ENCODE measurements around the gene ARL3.
A peak's percentile ranks its signal among the peaks of the same experiment; 100 is the strongest.

The ARL3 gene

DNA sequence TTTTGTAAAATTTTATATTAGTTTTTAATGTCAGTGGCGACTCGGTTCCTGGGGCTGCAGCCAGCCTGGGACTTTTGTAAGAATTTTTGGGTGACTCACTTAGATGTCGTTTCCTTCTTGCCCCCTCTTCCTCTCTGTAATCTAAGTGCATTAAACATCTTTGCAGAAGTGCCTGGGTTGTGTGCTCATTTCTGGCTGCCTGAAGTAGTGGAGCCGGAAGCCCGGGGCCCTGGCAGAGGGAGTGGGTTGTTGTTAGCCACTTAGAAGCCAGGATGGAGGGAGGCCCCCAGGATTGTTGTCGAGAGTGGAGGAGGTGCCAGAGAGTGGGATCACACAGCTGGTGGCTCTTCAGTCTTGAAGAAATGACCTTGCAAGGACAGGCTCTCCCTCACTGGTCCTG is 80.9 kb downstream of the ARL3 start:
- peak; percentile 38 for DNase-seq

DNA sequence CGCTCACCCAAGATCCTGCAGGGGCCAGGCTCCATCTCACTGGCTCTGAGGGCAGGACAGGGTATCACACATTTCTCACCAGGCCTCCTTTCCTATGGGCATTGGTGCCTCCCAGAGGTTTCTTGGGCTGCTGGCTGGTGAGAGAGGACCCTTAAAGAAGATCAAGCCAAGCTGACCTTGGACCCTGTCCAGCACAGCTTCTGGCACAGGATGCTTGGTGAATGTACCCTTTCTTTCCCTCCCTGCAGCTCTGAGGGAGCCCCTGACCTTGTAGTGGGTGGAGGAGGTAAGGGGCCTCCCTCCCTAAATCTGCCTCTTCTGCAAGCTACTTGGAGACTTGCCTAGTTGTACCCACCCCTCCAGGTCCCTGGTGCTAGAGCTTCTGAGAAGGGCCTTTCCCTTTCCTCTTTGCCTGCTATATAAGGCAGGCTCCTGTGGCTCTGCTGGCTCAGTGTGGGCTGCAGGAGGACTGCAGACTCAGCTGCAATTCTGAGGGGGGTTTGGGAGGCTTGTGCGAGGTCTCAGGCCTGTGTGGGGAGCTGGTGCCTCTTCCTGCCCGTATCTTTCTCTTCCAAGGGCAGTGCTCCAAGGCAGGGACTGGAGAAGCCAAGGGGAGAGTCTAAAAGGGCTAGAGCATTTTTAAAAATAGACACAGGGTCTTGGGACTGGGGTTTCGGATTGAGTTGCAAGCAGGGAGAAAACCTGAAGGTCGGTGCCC is 81.6 kb downstream of the ARL3 start:
- DNase-seq, result no peak

DNA sequence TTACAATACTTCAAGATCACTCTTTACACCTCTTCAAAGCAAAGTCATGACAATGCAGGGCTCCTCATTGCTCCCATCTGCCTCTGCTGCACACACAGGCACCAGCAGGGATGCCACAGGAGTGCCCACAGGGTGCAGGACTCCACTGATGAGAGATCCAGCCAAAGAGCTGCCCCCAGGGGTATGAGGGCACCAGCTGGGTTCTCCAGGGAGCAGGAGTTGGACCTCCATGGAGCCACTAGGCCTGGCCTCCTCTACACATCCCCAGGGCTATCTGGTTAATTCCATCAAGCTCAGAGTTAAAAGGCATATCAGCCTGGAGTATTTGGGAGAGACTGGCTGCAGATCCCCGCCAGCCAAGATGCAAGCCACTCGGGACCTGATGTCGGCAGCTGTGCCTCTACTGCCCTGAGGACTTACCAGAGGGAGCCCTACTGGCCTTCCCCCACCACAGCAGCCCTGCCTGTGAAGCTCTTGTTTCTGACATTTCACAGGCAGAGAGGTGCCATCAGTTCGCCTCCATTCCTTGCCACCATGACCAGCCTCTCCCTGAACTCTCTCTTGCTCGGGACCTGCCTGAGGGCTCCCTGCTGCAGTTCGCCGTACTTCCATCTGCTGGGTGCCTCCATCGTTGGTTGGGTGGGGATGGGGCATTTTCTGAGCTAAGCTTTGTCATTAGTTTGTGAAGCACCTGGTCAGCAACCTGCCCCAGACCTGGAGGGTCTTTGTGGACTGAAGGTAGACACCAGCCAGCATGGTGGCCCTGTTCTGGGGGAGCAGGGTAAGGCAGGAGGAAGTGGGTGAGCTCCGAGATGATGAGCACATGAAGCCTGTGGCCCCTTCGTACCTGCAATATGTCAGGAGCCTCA is 82.4 kb downstream of the ARL3 start:
- no peak for DNase-seq

DNA sequence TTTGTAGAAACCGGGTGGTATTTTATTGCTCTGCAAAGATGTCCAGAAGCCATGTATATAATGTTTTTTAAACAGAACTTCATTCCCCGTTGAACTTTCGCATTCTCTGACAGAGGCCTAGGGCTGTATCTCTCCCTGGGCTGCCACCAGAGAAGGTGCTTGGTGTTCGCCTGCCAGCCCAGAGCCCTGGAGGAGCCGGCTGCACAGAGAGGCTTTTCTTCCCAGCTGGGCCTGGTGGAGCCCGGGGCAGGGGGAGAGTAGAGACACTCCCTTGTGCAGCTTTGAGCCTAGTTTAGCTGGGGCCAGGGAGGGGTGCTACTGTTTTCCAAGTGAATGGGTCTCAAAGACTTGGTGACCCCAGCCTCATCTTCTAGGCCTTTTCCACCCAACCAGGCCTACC is 83.5 kb downstream of the ARL3 start:
- DNase-seq, result no peak

DNA sequence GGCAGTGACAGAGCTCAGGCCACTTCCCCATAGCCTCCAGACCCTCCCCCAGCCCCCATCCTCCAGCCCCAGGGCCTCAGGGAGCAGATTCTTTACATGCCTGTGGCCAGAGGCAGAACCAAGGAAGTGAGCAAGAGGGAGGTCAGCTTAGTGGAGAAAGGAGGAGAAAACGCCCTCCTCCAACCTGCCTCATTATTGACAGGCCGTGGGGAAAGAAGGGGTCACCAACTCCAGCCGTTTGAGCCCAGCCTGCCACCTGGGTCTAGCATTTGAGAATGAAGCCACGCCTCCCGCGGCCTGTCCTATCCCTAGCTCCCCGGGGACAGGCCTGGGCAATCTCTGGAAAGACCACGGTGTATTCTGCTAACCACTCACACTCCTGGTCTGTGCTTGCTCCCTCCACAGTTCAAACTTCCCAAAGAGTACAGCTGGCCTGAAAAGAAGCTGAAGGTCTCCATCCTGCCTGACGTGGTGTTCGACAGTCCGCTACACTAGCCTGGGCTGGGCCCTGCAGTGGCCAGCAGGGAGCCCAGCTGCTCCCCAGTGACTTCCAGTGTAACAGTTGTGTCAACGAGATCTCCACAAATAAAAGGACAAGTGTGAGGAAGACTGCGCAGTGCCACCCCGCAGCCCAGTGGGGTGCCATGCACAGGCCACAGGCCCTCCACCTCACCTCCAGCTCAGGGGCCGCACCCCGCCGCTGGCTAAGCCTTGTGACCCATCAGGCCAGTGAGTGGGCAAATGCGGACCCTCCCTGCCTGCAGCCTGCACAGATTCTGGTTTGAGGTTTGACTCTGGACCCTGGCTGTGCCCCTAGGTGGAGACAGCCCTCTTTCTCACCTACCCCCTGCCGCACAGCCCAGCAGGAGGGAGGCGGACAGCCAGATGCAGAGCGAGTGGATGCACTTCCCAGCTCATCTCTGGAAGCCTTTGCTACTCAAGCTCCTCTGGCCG is 84.3 kb downstream of the ARL3 start:
- no peak for DNase-seq

DNA sequence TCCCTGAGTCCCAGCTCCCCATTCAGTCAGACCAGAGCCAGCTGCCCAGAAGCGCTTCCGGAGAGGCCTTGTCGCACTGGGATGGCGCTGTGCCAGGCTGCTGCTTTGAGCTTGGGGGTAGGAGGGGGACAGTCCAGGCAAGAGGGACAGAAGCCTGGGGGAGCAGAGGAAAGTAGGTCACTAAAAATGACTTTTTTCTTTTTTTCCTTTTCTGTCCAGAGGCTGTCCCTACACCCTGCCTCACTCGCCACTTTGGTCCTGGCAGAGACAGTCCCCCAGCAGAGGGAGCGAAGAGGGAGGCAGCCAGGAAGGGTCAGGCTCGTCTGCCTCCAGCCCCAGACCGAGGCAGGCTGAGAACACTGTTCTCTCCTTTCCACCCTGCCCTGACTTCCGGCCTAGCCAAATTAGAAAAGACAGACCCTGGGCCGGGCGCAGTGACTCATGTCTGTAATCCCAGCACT is 85.7 kb downstream of the ARL3 start:
- no peak for DNase-seq

DNA sequence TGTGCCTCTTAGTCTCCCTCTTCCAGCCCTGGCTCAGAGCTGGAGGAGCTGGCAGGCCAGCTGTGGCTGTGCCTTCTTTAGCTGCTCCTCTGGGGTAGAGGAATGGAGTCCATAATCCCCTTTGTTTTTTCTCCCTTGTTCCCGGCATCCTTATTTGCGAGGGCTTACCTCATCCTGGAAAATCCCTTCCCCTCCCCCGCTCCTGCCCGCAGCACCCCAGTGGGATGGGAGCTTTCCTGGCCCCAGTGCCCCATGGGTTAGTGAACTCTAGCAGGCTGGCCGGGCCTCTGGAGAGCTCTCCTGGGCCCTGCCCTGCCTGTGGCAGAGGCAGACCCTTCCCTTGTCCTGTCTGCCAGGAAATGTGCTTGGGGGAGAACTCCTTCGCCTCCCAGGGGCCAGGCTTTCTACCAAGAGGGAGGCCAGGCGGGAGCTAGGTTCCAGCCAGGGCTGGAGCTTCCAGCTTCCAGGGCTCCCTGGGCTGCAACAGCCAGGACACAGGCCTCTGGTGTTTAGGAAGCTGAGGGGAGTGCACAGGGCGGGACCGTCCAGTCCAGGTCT is 86.4 kb downstream of the ARL3 start:
- DNase-seq, result no peak

DNA sequence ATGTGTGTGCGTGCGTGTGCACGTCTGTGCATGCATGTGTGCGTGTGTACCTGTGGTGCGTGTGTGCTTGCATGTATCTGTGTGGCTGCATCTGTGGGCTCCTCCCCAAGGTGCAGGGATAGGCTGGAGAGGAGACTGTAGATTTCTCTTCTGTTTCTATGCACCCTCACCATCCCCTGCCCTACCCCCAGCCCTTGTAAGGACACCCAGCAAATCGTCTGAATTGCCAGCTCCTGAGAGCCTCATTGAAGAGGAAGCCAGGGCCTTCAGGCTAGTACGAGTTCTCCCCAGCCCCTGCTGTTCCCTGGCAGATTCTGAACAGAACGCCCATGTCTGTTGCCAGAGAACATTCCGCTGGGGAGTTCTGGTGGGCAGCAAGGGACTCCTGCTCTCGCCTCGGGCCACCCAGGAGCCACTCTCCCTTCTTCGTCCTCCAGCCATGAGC is 86.9 kb downstream of the ARL3 start:
- DNase-seq, result no peak

DNA sequence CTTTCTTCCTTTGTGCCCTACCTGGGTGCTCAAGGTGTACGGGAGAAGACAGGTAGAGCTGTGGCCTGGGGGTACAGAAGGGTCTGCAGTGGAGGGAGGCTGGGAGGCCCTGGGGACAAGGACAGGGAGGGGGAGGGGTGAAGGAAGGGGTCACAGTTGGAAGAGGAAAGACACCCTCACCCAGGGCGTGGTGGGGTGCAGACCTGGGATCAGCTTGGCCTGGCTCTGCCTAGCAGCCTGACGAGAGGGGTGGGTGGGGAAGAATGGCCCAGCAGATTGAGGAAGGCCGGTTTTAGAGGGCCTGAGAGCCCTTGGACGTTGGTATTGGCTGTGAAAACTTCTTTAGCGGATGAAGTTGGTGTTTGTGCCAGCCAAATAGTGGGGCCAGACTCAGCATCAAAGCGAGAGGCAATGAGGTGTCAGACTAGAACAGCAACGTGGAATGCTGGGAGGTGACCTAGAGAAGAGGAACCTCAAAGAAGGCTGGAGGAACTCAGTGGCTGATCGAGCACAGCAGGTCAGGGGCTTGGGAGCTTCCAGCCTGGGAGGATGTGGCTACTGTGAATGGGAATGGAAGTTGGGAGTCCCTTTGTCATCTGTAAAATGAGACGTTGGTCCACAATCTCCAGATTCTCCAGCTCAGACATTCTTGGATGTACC is 88.0 kb downstream of the ARL3 start:
- DNase-seq, result no peak

DNA sequence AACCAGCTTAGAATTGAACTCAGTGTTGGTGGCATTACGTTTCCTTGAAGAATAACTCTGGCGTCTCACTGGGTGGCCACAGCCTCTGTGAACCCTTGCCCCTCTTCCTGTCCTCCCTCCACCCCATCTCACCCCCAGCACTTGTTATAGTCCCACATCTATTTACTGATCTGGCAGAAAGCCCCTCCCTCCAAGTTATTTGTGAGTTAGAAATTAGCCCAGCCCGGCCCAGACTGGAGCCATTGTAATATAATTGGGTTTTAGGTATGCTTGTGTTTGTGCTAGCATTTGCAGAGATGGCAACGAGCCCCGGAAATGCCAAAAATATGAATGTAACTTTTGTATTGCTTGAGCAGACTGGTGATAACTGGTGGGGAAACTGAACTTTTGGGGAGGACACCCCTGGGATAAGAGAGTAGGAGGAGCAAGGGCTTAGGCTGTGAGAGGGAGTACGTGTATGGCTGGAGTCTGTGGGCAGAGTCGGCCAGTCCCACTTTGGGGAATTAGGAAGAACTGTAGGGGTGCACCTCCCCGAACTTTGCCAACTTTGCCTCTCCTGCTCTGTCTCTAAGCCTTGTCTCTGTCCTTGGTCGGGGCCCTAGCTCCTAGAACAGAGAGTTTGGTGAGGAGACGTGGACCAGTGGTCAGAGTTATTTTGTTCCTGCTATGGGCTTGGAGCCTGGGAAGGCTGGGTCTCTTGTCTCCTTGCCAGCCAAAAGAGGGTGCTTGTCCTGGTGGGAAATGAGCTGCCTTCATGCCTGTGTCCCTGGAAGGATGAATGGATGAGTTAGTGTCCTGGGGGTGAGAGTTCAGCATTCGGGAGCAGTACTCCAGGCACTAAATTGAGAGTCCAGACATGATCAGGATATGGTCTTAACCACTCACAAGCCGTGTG is 89.2 kb downstream of the ARL3 start:
- DNase-seq, result no peak

DNA sequence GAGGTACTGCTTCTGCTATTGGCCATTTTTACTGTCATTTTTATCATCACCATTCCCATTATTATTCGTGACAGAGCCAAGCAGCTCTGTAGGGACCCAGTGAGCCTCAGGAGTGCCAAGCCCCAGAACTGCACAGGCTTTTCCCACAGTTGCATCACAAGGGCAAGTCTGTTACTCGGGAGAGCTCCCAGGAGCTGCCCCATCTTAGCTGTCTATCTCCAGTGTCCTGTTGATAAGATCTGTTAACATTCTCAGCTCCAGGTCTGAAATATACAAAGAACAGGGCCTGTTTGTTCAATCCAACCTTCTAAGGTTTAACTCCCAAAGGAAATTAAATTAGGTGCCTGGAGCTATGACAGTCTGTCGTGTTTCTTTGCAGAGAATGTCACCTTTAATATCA is 90.1 kb downstream of the ARL3 start:
- no peak for DNase-seq

Measured in stimulated activated CD4-positive, alpha-beta T cell treated with anti-CD3 and anti-CD28 coated beads, Interleukin-4, amount 100 ng/mL, for 24 hours (primary cell).